ENCODE results near the gene BRSK2. TPM values are rescaled to one million over a fixed set of nuclear protein-coding genes. Genes with fewer than 3 reads are reported as not detected.

BRSK2 gene
- total RNA-seq, 6 experiments from 2014 or later, result 0.14 to 0.99 (median 0.47) TPM; not detected in 1

- Mint-ChIP-seq H3K9me3 (no peaks in the 10 kb centered on the region), H3K27ac (no peak overlapping the region)
Measured at GRCh38 chr11:1459219-1459575, 69.5 kb downstream of the BRSK2 start.

DNA sequence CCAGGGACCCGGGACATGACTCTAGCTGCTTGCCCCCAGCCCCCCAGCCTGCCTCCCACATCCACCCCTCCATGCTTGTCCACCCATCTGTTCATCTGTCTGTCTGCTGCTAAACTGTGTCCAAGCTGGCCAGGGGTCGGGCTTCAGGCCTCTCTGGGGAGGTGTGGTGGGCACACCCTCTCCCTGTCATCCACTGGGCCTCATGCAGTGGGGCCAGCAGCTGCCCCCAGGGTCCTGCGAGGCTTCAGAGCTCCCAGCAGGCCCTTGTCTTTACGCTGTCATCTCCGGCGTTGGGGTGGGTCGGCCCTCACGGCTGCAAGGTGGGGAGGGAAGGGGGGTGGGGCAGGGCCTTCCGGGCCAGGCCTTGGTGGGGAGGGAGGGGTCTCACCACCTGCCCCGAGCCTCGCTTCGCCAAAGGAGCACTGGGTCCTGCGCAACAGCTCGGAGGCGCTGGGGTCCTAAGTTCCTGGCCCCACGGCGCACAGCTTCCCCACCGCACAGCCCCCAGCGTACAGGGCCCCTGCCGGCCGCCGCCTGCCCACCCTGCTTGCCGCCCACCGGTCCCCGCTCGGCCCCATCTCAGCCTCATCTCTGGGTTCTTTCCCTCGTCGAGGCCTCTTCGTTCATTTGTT, 70.1 kb downstream of the BRSK2 start:
- Mint-ChIP-seq H3K4me3 (no peak overlapping the region), H3K4me1 (ENCODE audit: low read depth) (no peaks in the 10 kb centered on the region), H3K27me3 (ENCODE audit: insufficient read depth) (peaks cover 1% of the 10 kb centered on the region; the same call in 1 of the 2 replicates), H3K9me3 (no peaks in the 10 kb centered on the region), H3K36me3 (ENCODE audit: low read depth) (no peaks in the 10 kb centered on the region), H3K27ac (no peak overlapping the region)
- no peak for DNase-seq
- TF ChIP-seq CTCF (IDR thresholded peaks at IDR 0.05), result no peak

More at GRCh38 chr11:1459219-1459575, 69.5 kb downstream of the BRSK2 start:
- H3K27me3 Mint-ChIP-seq (ENCODE audit: insufficient read depth), result peaks cover 1% of the 10 kb centered on the region; the same call in 1 of the 2 replicates
- no peaks in the 10 kb centered on the region for H3K36me3 Mint-ChIP-seq (ENCODE audit: low read depth)
- H3K4me3 Mint-ChIP-seq, result no peak overlapping the region
- no peaks in the 10 kb centered on the region for H3K4me1 Mint-ChIP-seq (ENCODE audit: low read depth)
- TF ChIP-seq CTCF (IDR thresholded peaks at IDR 0.05), result no peak
- DNase-seq, result no peak

DNA sequence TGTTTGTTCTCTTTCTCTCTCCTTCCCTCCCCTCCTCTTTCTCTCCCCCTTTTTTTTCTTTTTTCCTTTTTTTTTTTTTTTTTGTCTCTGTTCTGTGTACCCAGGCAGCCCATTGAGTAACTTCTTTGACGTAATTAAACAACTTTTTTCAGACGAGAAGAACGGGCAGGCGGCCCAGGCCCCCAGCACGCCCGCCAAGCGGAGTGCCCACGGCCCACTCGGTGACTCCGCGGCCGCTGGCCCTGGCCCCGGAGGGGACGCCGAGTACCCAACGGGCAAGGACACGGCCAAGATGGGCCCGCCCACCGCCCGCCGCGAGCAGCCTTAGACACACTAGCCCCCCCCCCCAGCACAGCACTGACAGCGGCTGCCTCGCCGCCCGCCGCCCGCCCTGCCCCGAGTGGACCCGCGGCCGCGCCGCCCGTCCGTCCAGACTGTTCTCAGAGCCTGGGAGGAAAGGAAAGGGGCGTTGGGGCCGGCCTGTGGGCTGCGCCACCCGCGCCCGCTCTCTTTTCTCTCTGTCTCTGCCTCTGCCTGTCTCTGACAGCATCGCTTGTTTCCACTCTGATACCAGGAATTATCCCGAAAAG, 70.8 kb downstream of the BRSK2 start:
- peaks cover 1% of the 10 kb centered on the region; the same call in 1 of the 2 replicates for H3K27me3 Mint-ChIP-seq (ENCODE audit: insufficient read depth)
- H3K4me3 Mint-ChIP-seq, result no peak overlapping the region
- H3K27ac Mint-ChIP-seq, result no peak overlapping the region
- no peaks in the 10 kb centered on the region for H3K36me3 Mint-ChIP-seq (ENCODE audit: low read depth)
- no peak for DNase-seq
- no peak for TF ChIP-seq CTCF (IDR thresholded peaks at IDR 0.05)
- H3K4me1 Mint-ChIP-seq (ENCODE audit: low read depth), result no peaks in the 10 kb centered on the region
- H3K9me3 Mint-ChIP-seq, result no peaks in the 10 kb centered on the region

DNA sequence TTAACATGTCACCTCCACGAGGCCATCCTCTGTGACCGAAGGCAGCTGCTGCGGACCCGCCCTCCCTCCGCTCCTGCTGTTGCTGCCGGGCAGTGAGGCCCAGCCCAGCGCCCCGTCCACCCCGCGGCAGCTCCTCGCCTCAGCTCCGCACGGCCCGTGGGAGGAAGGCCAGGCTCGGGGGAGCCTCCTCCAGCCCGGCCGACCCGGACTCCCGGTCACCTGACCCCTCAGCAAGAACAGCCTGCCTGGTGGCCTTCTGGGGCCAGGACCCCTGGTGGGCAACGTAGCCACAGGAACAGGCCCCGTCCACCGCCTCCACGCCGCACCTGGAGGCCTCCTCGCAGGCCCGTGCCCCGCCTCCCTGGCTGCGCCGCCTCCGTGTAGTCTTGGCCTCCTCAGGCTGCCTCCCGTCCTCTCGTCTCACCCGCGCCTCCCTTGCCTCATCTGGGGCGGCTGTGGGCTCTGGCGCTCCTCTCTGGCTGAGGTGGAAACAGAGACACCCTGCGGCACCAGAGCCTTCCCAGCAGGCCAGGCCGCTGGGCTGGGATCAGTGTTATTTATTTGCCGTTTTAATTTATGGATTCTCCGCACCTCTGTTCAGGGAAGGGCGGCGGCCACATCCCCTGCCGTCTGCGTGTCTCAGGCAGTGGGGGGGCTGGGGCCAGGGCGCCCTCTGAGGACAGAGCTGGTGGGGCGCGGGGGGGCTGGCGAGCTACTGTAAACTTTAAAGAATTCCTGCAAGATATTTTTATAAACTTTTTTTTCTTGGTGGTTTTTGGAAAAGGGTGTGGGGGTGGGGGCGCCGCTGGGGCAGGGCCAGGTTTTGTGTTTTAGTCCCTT, 71.5 kb downstream of the BRSK2 start:
- H3K9me3 Mint-ChIP-seq, result no peaks in the 10 kb centered on the region
- no peak for TF ChIP-seq CTCF (IDR thresholded peaks at IDR 0.05)
- no peak overlapping the region for H3K4me3 Mint-ChIP-seq
- no peaks in the 10 kb centered on the region for H3K4me1 Mint-ChIP-seq (ENCODE audit: low read depth)
- no peaks in the 10 kb centered on the region for H3K36me3 Mint-ChIP-seq (ENCODE audit: low read depth)
- H3K27ac Mint-ChIP-seq, result no peak overlapping the region
- peaks cover 1% of the 10 kb centered on the region; the same call in 1 of the 2 replicates for H3K27me3 Mint-ChIP-seq (ENCODE audit: insufficient read depth)
- no peak for DNase-seq

- no peaks in the 10 kb centered on the region for H3K4me1 Mint-ChIP-seq (ENCODE audit: low read depth)
- TF ChIP-seq CTCF (IDR thresholded peaks at IDR 0.05), result no peak
- H3K27ac Mint-ChIP-seq, result no peak overlapping the region
- H3K36me3 Mint-ChIP-seq (ENCODE audit: low read depth), result no peaks in the 10 kb centered on the region
- no peak overlapping the region for H3K4me3 Mint-ChIP-seq
- DNase-seq, result no peak
- no peaks in the 10 kb centered on the region for H3K9me3 Mint-ChIP-seq
- peaks cover 4% of the 10 kb centered on the region; the same call in 1 of the 2 replicates for H3K27me3 Mint-ChIP-seq (ENCODE audit: insufficient read depth)
Measured at GRCh38 chr11:1461826-1462697, 72.3 kb downstream of the BRSK2 start.
